ENCODE data around the gene C1QTNF7. TPM values are rescaled to one million over a fixed set of nuclear protein-coding genes. Genes with fewer than 3 reads are reported as not detected.

Gene C1QTNF7
- total RNA-seq, 1 experiment from 2014 or later, result not detected

DNA sequence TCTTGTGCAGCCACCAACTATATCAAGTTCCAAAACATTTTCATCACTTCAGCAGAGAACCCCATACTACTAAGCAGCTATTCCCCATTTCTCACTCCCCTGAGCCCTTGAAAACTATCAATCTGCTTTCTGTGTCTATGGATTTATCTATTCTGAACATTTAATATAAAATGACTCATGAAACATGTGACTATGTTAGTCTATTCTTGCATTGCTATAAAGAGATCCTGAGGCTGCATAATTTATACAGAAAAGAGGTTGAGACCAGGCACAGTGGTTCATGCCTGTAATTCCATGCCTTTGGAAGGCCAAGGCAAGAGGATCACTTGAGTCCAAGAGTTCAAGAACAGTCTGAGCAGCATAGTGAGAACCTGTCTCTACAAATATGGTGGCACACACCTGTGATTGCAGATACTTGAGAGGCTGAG lies 10.6 kb upstream of the C1QTNF7 start:
- ChIA-PET POLR2A (interaction anchor here (0.5 to 0.9 kb wide), 3 partner anchors 8 to 566 kb away, joined by 3 read pairs; no protein-coding TSS in a partner anchor), CTCF (no interaction called here)
- Mint-ChIP-seq H3K27me3 (ENCODE audit: insufficient read depth, unreplicated experiment) (no peaks in the 10 kb centered on the region), H3K4me1 (ENCODE audit: insufficient read depth, unreplicated experiment) (peaks cover 13% of the 10 kb centered on the region), H3K9me3 (ENCODE audit: unreplicated experiment) (no peaks in the 10 kb centered on the region), H3K27ac (ENCODE audit: low read depth, unreplicated experiment) (no peak overlapping the region), H3K4me3 (ENCODE audit: unreplicated experiment) (no peak overlapping the region), H3K36me3 (ENCODE audit: insufficient read depth, unreplicated experiment) (no peaks in the 10 kb centered on the region)
- no peak for DNase-seq (ENCODE audit: unreplicated experiment)
- intact Hi-C loops (cut with micrococcal nuclease), result no loop called here
- TF ChIP-seq, protein P1, sequence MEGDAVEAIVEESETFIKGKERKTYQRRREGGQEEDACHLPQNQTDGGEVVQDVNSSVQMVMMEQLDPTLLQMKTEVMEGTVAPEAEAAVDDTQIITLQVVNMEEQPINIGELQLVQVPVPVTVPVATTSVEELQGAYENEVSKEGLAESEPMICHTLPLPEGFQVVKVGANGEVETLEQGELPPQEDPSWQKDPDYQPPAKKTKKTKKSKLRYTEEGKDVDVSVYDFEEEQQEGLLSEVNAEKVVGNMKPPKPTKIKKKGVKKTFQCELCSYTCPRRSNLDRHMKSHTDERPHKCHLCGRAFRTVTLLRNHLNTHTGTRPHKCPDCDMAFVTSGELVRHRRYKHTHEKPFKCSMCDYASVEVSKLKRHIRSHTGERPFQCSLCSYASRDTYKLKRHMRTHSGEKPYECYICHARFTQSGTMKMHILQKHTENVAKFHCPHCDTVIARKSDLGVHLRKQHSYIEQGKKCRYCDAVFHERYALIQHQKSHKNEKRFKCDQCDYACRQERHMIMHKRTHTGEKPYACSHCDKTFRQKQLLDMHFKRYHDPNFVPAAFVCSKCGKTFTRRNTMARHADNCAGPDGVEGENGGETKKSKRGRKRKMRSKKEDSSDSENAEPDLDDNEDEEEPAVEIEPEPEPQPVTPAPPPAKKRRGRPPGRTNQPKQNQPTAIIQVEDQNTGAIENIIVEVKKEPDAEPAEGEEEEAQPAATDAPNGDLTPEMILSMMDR (IDR thresholded peaks at IDR 0.05; ENCODE audit: unreplicated experiment), result no peak
- no TSS peak for BruUV-seq (replicated peaks)

DNA sequence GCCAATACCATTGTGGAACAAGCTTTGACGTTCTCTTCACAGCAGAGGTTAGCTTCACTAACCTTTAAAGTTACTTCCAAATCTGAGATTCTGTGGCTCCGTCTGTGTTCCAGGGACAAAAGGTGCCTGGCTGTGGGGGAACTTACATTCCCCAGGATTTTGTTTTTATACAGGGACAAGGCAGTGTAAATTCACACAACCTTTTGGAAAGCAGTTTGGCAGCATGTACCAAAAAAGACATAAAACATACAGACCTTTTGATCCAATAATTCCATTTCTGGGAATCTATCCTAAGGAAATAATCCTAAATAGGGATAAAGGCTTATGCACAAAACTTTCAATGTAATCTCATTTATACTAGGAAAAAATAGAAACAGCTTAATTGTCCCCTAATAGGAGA lies 8.9 kb upstream of the C1QTNF7 start:
- DNase-seq (ENCODE audit: unreplicated experiment), result no peak
- POLR2A ChIA-PET, result no interaction called here
- TF ChIP-seq, protein P1 (IDR thresholded peaks at IDR 0.05; ENCODE audit: unreplicated experiment), result no peak
- Mint-ChIP-seq H3K27ac (ENCODE audit: low read depth, unreplicated experiment) (no peak overlapping the region), H3K27me3 (ENCODE audit: insufficient read depth, unreplicated experiment) (no peaks in the 10 kb centered on the region), H3K36me3 (ENCODE audit: insufficient read depth, unreplicated experiment) (no peaks in the 10 kb centered on the region), H3K4me1 (ENCODE audit: insufficient read depth, unreplicated experiment) (peaks cover 13% of the 10 kb centered on the region), H3K4me3 (ENCODE audit: unreplicated experiment) (no peak overlapping the region), H3K9me3 (ENCODE audit: unreplicated experiment) (no peaks in the 10 kb centered on the region)
- intact Hi-C loops (cut with micrococcal nuclease), result no loop called here
- CTCF ChIA-PET, result no interaction called here
- BruUV-seq (replicated peaks), result no TSS peak

DNA sequence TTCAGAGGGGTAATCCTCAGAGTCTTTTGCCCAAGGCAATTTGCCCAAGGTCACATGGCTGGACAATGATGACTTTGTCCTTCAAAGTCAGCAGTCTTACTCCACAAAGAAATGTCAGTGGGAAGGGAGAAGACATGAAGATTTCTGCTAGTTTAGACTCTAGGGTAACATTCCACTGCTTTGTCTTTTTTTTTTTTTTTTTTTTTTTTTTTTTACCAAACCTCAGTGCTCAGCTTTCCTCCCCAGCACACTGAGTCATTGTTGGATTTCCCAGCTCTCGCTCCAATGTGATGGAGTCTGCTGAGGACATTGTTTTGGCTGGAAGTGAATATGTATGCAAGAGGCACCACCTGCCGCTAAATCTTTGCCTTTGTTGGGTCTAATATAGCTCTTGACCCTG lies 7.2 kb upstream of the C1QTNF7 start:
- intact Hi-C loops (cut with micrococcal nuclease), result loop anchor here (1.0 kb wide), 1 partner anchor 182 kb away; no protein-coding TSS in a partner anchor
- ChIA-PET POLR2A (interaction anchor here (0.5 kb wide), 1 partner anchor 135 kb away, joined by 3 read pairs; no protein-coding TSS in a partner anchor), CTCF (interaction anchor here (0.7 to 2.0 kb wide), 4 partner anchors 19 to 1648 kb away, joined by 3 to 8 read pairs (median 5); no protein-coding TSS in a partner anchor)
- no peak overlapping the region for H3K27ac Mint-ChIP-seq (ENCODE audit: low read depth, unreplicated experiment)
- DNase-seq (ENCODE audit: unreplicated experiment), result peak; percentile 63
- BruUV-seq (replicated peaks), result no TSS peak
- H3K36me3 Mint-ChIP-seq (ENCODE audit: insufficient read depth, unreplicated experiment), result no peaks in the 10 kb centered on the region
- H3K4me1 Mint-ChIP-seq (ENCODE audit: insufficient read depth, unreplicated experiment), result peaks cover 18% of the 10 kb centered on the region
- H3K9me3 Mint-ChIP-seq (ENCODE audit: unreplicated experiment), result no peaks in the 10 kb centered on the region
- no peaks in the 10 kb centered on the region for H3K27me3 Mint-ChIP-seq (ENCODE audit: insufficient read depth, unreplicated experiment)
- TF ChIP-seq, protein P1 (IDR thresholded peaks at IDR 0.05; ENCODE audit: unreplicated experiment), result no peak
- H3K4me3 Mint-ChIP-seq (ENCODE audit: unreplicated experiment), result no peak overlapping the region

DNA sequence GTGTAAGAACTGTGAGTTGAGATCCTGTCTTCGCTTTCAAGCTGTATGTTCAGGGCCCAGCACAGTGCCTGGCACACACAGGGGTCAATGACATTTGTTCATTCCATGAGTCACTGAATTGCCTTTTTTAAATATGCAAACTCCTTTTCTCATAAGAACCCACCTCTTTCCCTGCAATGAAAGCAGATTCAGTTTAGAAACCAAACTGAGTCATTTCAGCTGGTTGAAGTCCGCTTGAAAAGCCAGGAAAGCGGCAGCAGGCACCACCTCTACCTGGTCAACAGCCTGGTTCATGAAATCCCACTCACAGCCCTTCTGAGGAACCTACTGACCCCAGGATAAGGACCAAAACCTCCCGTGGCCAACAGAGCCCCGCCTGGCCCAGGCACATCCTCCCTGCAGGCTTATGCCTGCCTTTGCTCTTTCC lies 4.5 kb upstream of the C1QTNF7 start:
- Mint-ChIP-seq H3K9me3 (ENCODE audit: unreplicated experiment) (no peaks in the 10 kb centered on the region), H3K27me3 (ENCODE audit: insufficient read depth, unreplicated experiment) (no peaks in the 10 kb centered on the region), H3K36me3 (ENCODE audit: insufficient read depth, unreplicated experiment) (no peaks in the 10 kb centered on the region), H3K4me3 (ENCODE audit: unreplicated experiment) (no peak overlapping the region), H3K4me1 (ENCODE audit: insufficient read depth, unreplicated experiment) (peaks cover 24% of the 10 kb centered on the region), H3K27ac (ENCODE audit: low read depth, unreplicated experiment) (no peak overlapping the region)
- ChIA-PET CTCF (no interaction called here), POLR2A (interaction anchor here (1.1 kb wide), 1 partner anchor 15 kb away, joined by 3 read pairs; no protein-coding TSS in a partner anchor)
- DNase-seq (ENCODE audit: unreplicated experiment), result no peak
- intact Hi-C loops (cut with micrococcal nuclease), result no loop called here
- TF ChIP-seq, protein P1 (IDR thresholded peaks at IDR 0.05; ENCODE audit: unreplicated experiment), result no peak
- no TSS peak for BruUV-seq (replicated peaks)

All from MCF 10A (cell line).